ENCODE measurements around the gene RAB11B. TPM values are rescaled to one million over a fixed set of nuclear protein-coding genes. Genes with fewer than 3 reads are reported as not detected.

RAB11B gene
- total RNA-seq, 3 donors from 2014 or later: 39.5 to 57.7 (median 41.3) TPM

GRCh38 chr19:8392017-8392591 lies 1.9 kb downstream of the RAB11B start:
- Histone ChIP-seq H3K27ac (peak overlapping the region; percentile 100), H3K27me3 (no peaks in the 10 kb centered on the region), H3K36me3 (no peaks in the 10 kb centered on the region), H3K9me3 (no peaks in the 10 kb centered on the region), H3K4me1 (peaks cover 5 to 40% of the 10 kb centered on the region in 2 donors), H3K4me3 (peak overlapping the region in 2 of 3 donors; percentile 96 to 98)
- TF ChIP-seq CTCF (IDR thresholded peaks at IDR 0.05) (no peak), POLR2AphosphoS5 (IDR thresholded peaks at IDR 0.05) (peak in 1 of 3 donors; percentile 23), POLR2A (IDR thresholded peaks at IDR 0.05) (no peak)
- DNase-seq (ENCODE audit: low spot score in 2 of 2): no peak
- intact Hi-C loops (cut with DNase I; ENCODE audit: low total_unique reads): no loop called here

GRCh38 chr19:8393192-8393870 lies 3.2 kb downstream of the RAB11B start:
- Histone ChIP-seq H3K9me3 (no peaks in the 10 kb centered on the region), H3K4me3 (no peak overlapping the region), H3K4me1 (peaks cover 14 to 52% of the 10 kb centered on the region in 2 donors), H3K27me3 (no peaks in the 10 kb centered on the region), H3K36me3 (no peaks in the 10 kb centered on the region), H3K27ac (peak overlapping the region; percentile 100)
- no peak for DNase-seq (ENCODE audit: low spot score in 2 of 2)
- intact Hi-C loops (cut with DNase I; ENCODE audit: low total_unique reads): no loop called here
- TF ChIP-seq POLR2AphosphoS5 (IDR thresholded peaks at IDR 0.05) (no peak), CTCF (IDR thresholded peaks at IDR 0.05) (no peak), POLR2A (IDR thresholded peaks at IDR 0.05) (no peak)

- Histone ChIP-seq H3K36me3 (no peaks in the 10 kb centered on the region), H3K9me3 (no peaks in the 10 kb centered on the region), H3K4me3 (no peak overlapping the region), H3K27me3 (no peaks in the 10 kb centered on the region), H3K27ac (peak overlapping the region; percentile 100), H3K4me1 (peaks cover 14 to 53% of the 10 kb centered on the region in 2 donors)
- intact Hi-C loops (cut with DNase I; ENCODE audit: low total_unique reads): no loop called here
- no peak for TF ChIP-seq POLR2A (IDR thresholded peaks at IDR 0.05)
- TF ChIP-seq CTCF (IDR thresholded peaks at IDR 0.05): no peak
- peak in 1 of 2 donors; percentile 44 for DNase-seq (ENCODE audit: low spot score in 2 of 2)
Observed at GRCh38 chr19:8393871-8394250, 3.7 kb downstream of the RAB11B start.

- DNase-seq (ENCODE audit: low spot score in 2 of 2): no peak
- no peak for TF ChIP-seq POLR2A (IDR thresholded peaks at IDR 0.05)
- TF ChIP-seq CTCF (IDR thresholded peaks at IDR 0.05): no peak
- TF ChIP-seq POLR2AphosphoS5 (IDR thresholded peaks at IDR 0.05): no peak
- Histone ChIP-seq H3K36me3 (no peaks in the 10 kb centered on the region), H3K4me3 (no peak overlapping the region), H3K9me3 (no peaks in the 10 kb centered on the region), H3K27me3 (no peaks in the 10 kb centered on the region), H3K4me1 (peaks cover 14 to 53% of the 10 kb centered on the region in 2 donors), H3K27ac (peak overlapping the region; percentile 100)
- intact Hi-C loops (cut with DNase I; ENCODE audit: low total_unique reads): loop anchor here (5.0 kb wide), 1 partner anchor 43 kb away; no protein-coding TSS in a partner anchor
Observed at GRCh38 chr19:8395621-8396082, 5.5 kb downstream of the RAB11B start.

GRCh38 chr19:8396185-8396562 lies 6.0 kb downstream of the RAB11B start:
- H3K4me1 ChIP-seq: peaks cover 14 to 50% of the 10 kb centered on the region in 2 donors
- H3K27ac ChIP-seq: peak overlapping the region; percentile 100
- peak in 1 of 2 donors; percentile 61 for DNase-seq (ENCODE audit: low spot score in 2 of 2)
- H3K4me3 ChIP-seq: peak overlapping the region in 2 of 3 donors; percentile 24 to 37
- TF ChIP-seq POLR2AphosphoS5 (IDR thresholded peaks at IDR 0.05) (no peak), POLR2A (IDR thresholded peaks at IDR 0.05) (no peak), CTCF (IDR thresholded peaks at IDR 0.05) (no peak)
- no peaks in the 10 kb centered on the region for H3K27me3 ChIP-seq
- intact Hi-C loops (cut with DNase I; ENCODE audit: low total_unique reads): loop anchor here (5.0 kb wide), 1 partner anchor 44 kb away; no protein-coding TSS in a partner anchor
- H3K9me3 ChIP-seq: no peaks in the 10 kb centered on the region
- H3K36me3 ChIP-seq: no peaks in the 10 kb centered on the region

Measured in breast epithelium (tissue), 4 donors.